A549 (cell line): ENCODE data around the gene AFAP1L2. TPM values are rescaled to one million over a fixed set of nuclear protein-coding genes. Genes with fewer than 3 reads are reported as not detected.

Experiments used
- ATAC-seq, 2 experiments: fragments of 200-7000 bp in 1 of 2; fragments of >200 bp in 1 of 2; cut with Nextera tagmentation in 1 of 2; cut with Tn5 transposase in 1 of 2; 3 replicates each; pipeline versions ENCODE4 v1.8.0 to v1.9.1; 2018 to 2020; ENCODE audit warnings: mild to moderate bottlenecking in 1 of 2, moderate library complexity in 1 of 2
- CTCF ChIA-PET: fragments of 300-600 bp; sonication (Branson Sonifier 250); formaldehyde crosslinking; extraction: SDS; loops from one replicate; lab custom pipeline; 2021; ENCODE audit warnings: antibody characterized with exemption, inconsistent platforms; lab: Yijun Ruan, JAX
- POLR2A ChIA-PET: fragments of 350-600 bp; formaldehyde crosslinking; extraction: SDS; loops from one replicate; lab custom pipeline; 2021; ENCODE audit warnings: antibody characterized with exemption, inconsistent platforms; lab: Yijun Ruan, JAX
- DNase-seq, 2 experiments: peaks; one replicate each; pipeline versions ENCODE4 v3.0.0 to v3.0.0-alpha.2; 2011 to 2016; ENCODE audit warnings: low read depth in 1 of 2, low spot score in 1 of 2
- FAIRE-seq: peaks from 2 replicates; lab custom pipeline; 2011; peaks lifted over from hg19 to GRCh38; lab: Jason Lieb, UNC
- H3K27ac ChIP-seq, 2 experiments: fragments of >200 bp; sonication (Bioruptor Twin); formaldehyde crosslinking; 3 replicates each; pipeline ENCODE4 v1.5.1; 2016 to 2017
- H3K4me1 ChIP-seq: fragments of >200 bp; sonication (Bioruptor Twin); formaldehyde crosslinking; 3 replicates; pipeline ENCODE4 v1.6.1; 2016
- H3K4me2 ChIP-seq: fragments of >200 bp; sonication (Bioruptor Twin); formaldehyde crosslinking; 3 replicates; pipeline ENCODE4 v1.6.1; 2016
- H3K4me3 ChIP-seq: fragments of >200 bp; sonication (Bioruptor Twin); formaldehyde crosslinking; 3 replicates; pipeline ENCODE4 v1.5.1; 2016
- H3K9me3 ChIP-seq: fragments of >200 bp; sonication (Bioruptor Twin); formaldehyde crosslinking; 3 replicates; pipeline ENCODE4 v1.6.1; 2016
- ATOH8 ChIP-seq: fragments of 250-450 bp; sonication (Bioruptor Pico); IDR thresholded peaks from 2 replicates; pipeline ENCODE4 v1.5.0; 2020; ENCODE audit warnings: low read depth, mild to moderate bottlenecking, moderate library complexity
- EHF ChIP-seq: fragments of 250-450 bp; sonication (Bioruptor Pico); IDR thresholded peaks from 2 replicates; pipeline ENCODE4 v1.5.0; 2020; ENCODE audit warnings: mild to moderate bottlenecking
- EP300 ChIP-seq, 2 experiments: fragments of >200 bp; sonication (Bioruptor Twin); formaldehyde crosslinking; IDR thresholded peaks; 2 replicates in 1 of 2; 3 replicates in 1 of 2; pipeline ENCODE4 v1.6.1; 2016 to 2017
- FOSL2 ChIP-seq, 2 experiments: fragments of 450-650 bp in 1 of 2; fragments of >200 bp in 1 of 2; sonication (Bioruptor Twin) in 1 of 2; formaldehyde crosslinking; IDR thresholded peaks; 2 replicates each; pipeline versions ENCODE4 v1.5.0 to v1.6.1; 2016 to 2020; ENCODE audit warnings: mild to moderate bottlenecking in 1 of 2, moderate library complexity in 1 of 2
- JUNB ChIP-seq: fragments of >200 bp; sonication (Bioruptor Twin); formaldehyde crosslinking; IDR thresholded peaks from 2 replicates; pipeline ENCODE4 v1.6.1; 2016
- MAFK ChIP-seq: fragments of 450-650 bp; IDR thresholded peaks from 2 replicates; pipeline ENCODE4 v1.6.1; 2014; ENCODE audit not compliant: partially characterized antibody
- NPAS2 ChIP-seq: fragments of 250-450 bp; sonication (Bioruptor Pico); IDR thresholded peaks from 2 replicates; pipeline ENCODE4 v1.8.0; 2022; ENCODE audit warnings: mild to moderate bottlenecking, moderate library complexity, borderline replicate concordance
- NR3C1 ChIP-seq: fragments of >200 bp; sonication (Bioruptor Twin); formaldehyde crosslinking; IDR thresholded peaks from 3 replicates; pipeline ENCODE4 v1.6.1; 2017
- POLR2A ChIP-seq: IDR thresholded peaks from 2 replicates; pipeline ENCODE4 v1.6.1; 2012; ENCODE audit warnings: mild to moderate bottlenecking, low read length
- REST ChIP-seq: fragments of 200-600 bp; sonication (generic); IDR thresholded peaks from 2 replicates; pipeline ENCODE4 v1.6.1; 2016; ENCODE audit warnings: antibody characterized with exemption, mild to moderate bottlenecking, moderate library complexity
- RNF2 ChIP-seq: fragments of 200-600 bp; sonication (generic); IDR thresholded peaks from 2 replicates; pipeline ENCODE4 v1.6.1; 2016; ENCODE audit warnings: low read depth, mild to moderate bottlenecking, antibody characterized with exemption, moderate library complexity, borderline replicate concordance
- ZNF302 ChIP-seq: fragments of 250-450 bp; sonication (Bioruptor Pico); IDR thresholded peaks from 2 replicates; pipeline ENCODE4 v1.9.0; 2021; ENCODE audit warnings: inconsistent platforms, mild to moderate bottlenecking, moderate library complexity
- WGBS: methylation state at CpG from one replicate; pipeline ENCODE4 v1.1.6; 2017; ENCODE audit errors: missing lambda C conversion rate; 5-methylcytosine and 5-hydroxymethylcytosine counted together
- polyA plus RNA-seq, 4 experiments: library from polyadenylated mRNA; depleted of rRNA in 3 of 4; stranded (reverse); fragments of >200 nt; fragmentation: RNase III in 1 of 4; extraction: RNeasy Plus Mini Kit Qiagen cat#74134 plus additional on column Dnase treatment in 1 of 4; gene quantifications; 2 replicates in 3 of 4; 3 replicates in 1 of 4; pipeline ENCODE4 v1.2.3, GENCODE V29; 2011 to 2017
- small RNA-seq, 6 experiments: library from RNA; depleted of rRNA; stranded (forward); fragments of <200 nt; gene quantifications; one replicate each; pipeline ENCODE3, GENCODE V24; 2012
- TF ChIP-seq, protein P1 (sequence below): fragments of 150-350 bp; IDR thresholded peaks from 2 replicates; pipeline ENCODE4 v1.6.1; 2014; ENCODE audit warnings: low read depth, mild to moderate bottlenecking, low read length

The AFAP1L2 gene
- polyA plus RNA-seq, 2 of the 4 experiments (the other 2 are of a cell fraction) = 19.6 to 27.3 TPM

- TF ChIP-seq REST = no peak
These were observed 153.6 kb downstream of the AFAP1L2 start (continued) for GRCh38 chr10:114250716-114251115.

DNA sequence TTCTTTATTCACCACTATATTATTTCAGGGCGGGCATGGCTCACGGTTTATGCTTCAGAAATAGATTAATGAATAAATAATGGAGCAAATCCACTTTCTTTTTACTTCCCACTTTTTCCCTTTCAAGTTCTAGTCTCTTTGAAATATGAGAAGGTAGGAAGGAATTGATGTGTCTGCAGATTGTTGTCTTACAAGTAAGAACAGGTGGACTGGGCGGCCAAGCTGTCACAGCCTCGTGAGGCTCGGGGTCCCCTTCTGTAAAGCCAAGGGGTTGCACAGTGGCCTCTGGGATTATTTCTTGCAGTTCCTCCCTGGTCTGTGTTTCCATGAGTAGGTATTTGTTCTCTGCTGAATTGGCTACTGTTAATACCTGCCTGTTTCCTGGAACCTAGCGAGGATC lies 154.1 kb downstream of the AFAP1L2 start:
- Histone ChIP-seq H3K4me2 (no peak overlapping the region), H3K9me3 (no peaks in the 10 kb centered on the region), H3K27ac (no peak overlapping the region), H3K4me1 (peaks cover 4% of the 10 kb centered on the region; the same call in 1 of the 3 replicates), H3K4me3 (no peak overlapping the region)
- no peak for ATAC-seq
- TF ChIP-seq, protein P1, sequence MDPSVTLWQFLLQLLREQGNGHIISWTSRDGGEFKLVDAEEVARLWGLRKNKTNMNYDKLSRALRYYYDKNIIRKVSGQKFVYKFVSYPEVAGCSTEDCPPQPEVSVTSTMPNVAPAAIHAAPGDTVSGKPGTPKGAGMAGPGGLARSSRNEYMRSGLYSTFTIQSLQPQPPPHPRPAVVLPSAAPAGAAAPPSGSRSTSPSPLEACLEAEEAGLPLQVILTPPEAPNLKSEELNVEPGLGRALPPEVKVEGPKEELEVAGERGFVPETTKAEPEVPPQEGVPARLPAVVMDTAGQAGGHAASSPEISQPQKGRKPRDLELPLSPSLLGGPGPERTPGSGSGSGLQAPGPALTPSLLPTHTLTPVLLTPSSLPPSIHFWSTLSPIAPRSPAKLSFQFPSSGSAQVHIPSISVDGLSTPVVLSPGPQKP = no peak
- TF ChIP-seq EHF (CRISPR knock-in tag) (no peak), ATOH8 (no peak), MAFK (peak; percentile 6), JUNB (no peak)
- 59% methylated on average over 6 of the region's 6 CpGs for WGBS
- no peak for FAIRE-seq
- DNase-seq = no peak
- POLR2A ChIA-PET = no interaction called here
- CTCF ChIA-PET = interaction anchor here (1.5 kb wide), 1 partner anchor 54 kb away, joined by 5 read pairs; no protein-coding TSS in a partner anchor

- Histone ChIP-seq H3K4me2 (no peak overlapping the region), H3K4me3 (no peak overlapping the region), H3K9me3 (no peaks in the 10 kb centered on the region), H3K4me1 (peaks cover 8% of the 10 kb centered on the region; the same call in 2 of the 3 replicates), H3K27ac (no peak overlapping the region)
- ATAC-seq = no peak
- DNase-seq = no peak
- CTCF ChIA-PET = interaction anchor here (1.7 kb wide), 1 partner anchor 26 kb away, joined by 3 read pairs; no protein-coding TSS in a partner anchor
- FAIRE-seq = no peak
- POLR2A ChIA-PET = no interaction called here
- 72% methylated on average over 7 of the region's 7 CpGs for WGBS
- TF ChIP-seq NR3C1 (no peak), RNF2 (no peak), EP300 (IDR thresholded peaks at IDR 0.05) (no peak), FOSL2 (IDR thresholded peaks at IDR 0.05) (no peak), FOSL2 (CRISPR knock-in tag; IDR thresholded peaks at IDR 0.05) (no peak), NPAS2 (CRISPR knock-in tag) (no peak)
These were observed 157.5 kb downstream of the AFAP1L2 start for GRCh38 chr10:114246679-114247305.

GRCh38 chr10:114245121-114245791 lies 159.0 kb downstream of the AFAP1L2 start:
- Histone ChIP-seq H3K27ac (no peak overlapping the region), H3K4me1 (peaks cover 8% of the 10 kb centered on the region; the same call in 2 of the 3 replicates), H3K4me3 (no peak overlapping the region), H3K4me2 (peak overlapping the region; percentile 35; the same call in 2 of the 3 replicates), H3K9me3 (no peaks in the 10 kb centered on the region)
- ChIA-PET CTCF (interaction anchor here (0.6 to 1.2 kb wide), 8 partner anchors 9 to 1004 kb away, joined by 3 to 4 read pairs (median 3); no protein-coding TSS in a partner anchor), POLR2A (no interaction called here)
- WGBS = 59% methylated on average over 9 of the region's 9 CpGs
- DNase-seq (no peak), ATAC-seq (peak; percentile 20 to 33; a peak in 4 of 6 replicates), FAIRE-seq (no peak)
- TF ChIP-seq POLR2A = no peak
- TF ChIP-seq ZNF302 (CRISPR knock-in tag) = no peak
- no peak for TF ChIP-seq EP300 (IDR thresholded peaks at IDR 0.05)

Small RNAs within 50 kb of the gene (small RNA-seq; reads per million reads assigned to genes)
- gene RN7SL384P = 0 reads per million in 6 experiments

Other genes starting within 250 kb of the AFAP1L2 start
- 8.3 and 13.4 TPM in 2 replicates for gene CCDC186, start 230.3 kb downstream of the AFAP1L2 start, polyA plus RNA-seq (2011; rRNA removed)
- 6.6 to 7.4 TPM (median 6.8 TPM) in 3 replicates for gene CCDC186, start 230.3 kb downstream of the AFAP1L2 start, polyA plus RNA-seq (2017; fragmentation: RNase III; extraction: RNeasy Plus Mini Kit Qiagen cat#74134 plus additional on column Dnase treatment)
- not detected in 2 replicates for gene TDRD1, start 225.1 kb downstream of the AFAP1L2 start, polyA plus RNA-seq (2011; rRNA removed)
- not detected in 3 replicates for gene TDRD1, start 225.1 kb downstream of the AFAP1L2 start, polyA plus RNA-seq (2017; fragmentation: RNase III; extraction: RNeasy Plus Mini Kit Qiagen cat#74134 plus additional on column Dnase treatment)
- not detected in 2 replicates for gene VWA2, start 165.2 kb downstream of the AFAP1L2 start, polyA plus RNA-seq (2011; rRNA removed)
- gene VWA2, start 165.2 kb downstream of the AFAP1L2 start, polyA plus RNA-seq (2017; fragmentation: RNase III; extraction: RNeasy Plus Mini Kit Qiagen cat#74134 plus additional on column Dnase treatment) = not detected in 3 replicates